ENCODE measurements around the gene OR6B3. TPM values are rescaled to one million over a fixed set of nuclear protein-coding genes. Genes with fewer than 3 reads are reported as not detected.

OR6B3 gene
- total and polyA plus RNA-seq, 7 donors: not detected

DNA sequence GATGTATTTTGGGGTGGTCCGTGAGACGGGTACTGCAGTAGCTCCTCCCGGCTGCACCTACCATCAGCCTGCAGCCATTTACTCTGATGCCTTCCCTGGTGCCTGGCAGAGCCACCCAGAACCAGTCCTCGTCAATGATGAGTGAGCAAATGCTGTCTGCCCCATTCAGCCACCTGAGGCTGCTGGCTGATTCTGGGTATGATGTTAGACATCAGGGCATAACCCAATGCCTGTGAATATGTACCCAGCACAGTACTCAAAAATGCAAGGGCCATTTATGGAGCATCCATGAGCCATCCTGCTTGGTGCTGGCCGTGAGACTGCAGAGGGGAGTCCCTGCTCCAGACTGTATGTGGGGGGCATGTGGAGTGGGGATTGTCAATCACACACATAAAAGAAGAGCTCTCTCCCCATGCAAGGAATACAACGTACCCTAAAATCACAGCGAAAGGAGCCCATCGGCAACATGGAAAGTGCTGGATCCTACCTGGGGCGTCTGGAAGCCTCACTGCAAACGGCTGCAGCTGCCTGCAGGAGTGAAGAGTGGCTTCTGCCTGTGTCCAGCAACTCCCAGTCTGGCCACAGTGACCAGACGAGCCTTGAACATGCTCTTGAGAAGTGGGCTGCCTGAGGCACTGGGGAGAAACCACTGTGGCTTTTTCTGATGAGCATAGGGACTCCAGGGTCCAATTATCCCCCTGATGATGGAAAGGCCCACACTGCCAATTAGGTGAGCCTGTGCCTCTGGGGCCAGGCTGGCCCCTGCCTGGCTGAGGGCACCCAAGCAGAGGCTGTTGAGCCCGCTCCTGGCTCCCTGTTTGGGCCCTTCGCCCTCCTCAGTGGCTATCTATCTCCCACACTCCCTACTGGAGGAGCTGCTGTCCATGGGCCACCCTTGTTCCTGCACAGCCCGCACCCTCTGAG lies 20.7 kb downstream of the OR6B3 start:
- TF ChIP-seq, protein P1, sequence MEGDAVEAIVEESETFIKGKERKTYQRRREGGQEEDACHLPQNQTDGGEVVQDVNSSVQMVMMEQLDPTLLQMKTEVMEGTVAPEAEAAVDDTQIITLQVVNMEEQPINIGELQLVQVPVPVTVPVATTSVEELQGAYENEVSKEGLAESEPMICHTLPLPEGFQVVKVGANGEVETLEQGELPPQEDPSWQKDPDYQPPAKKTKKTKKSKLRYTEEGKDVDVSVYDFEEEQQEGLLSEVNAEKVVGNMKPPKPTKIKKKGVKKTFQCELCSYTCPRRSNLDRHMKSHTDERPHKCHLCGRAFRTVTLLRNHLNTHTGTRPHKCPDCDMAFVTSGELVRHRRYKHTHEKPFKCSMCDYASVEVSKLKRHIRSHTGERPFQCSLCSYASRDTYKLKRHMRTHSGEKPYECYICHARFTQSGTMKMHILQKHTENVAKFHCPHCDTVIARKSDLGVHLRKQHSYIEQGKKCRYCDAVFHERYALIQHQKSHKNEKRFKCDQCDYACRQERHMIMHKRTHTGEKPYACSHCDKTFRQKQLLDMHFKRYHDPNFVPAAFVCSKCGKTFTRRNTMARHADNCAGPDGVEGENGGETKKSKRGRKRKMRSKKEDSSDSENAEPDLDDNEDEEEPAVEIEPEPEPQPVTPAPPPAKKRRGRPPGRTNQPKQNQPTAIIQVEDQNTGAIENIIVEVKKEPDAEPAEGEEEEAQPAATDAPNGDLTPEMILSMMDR (IDR thresholded peaks at IDR 0.05): no peak
- 59 to 67% (median 64%) methylated on average over 14 of the region's 14 CpGs for WGBS, 3 donors
- no peak for DNase-seq
- intact Hi-C loops (cut with DNase I): no loop called here
- H3K9me3 ChIP-seq: no peaks in the 10 kb centered on the region
- peaks cover 0 to 21% (median 5%) of the 10 kb centered on the region in 3 donors for H3K27me3 ChIP-seq (ENCODE audit: insufficient read depth in 3 of 3, low read length in 2 of 3)
- no peak for ATAC-seq
- no peak overlapping the region for H3K27ac ChIP-seq
- no peak overlapping the region for H3K4me3 ChIP-seq
- no peaks in the 10 kb centered on the region for H3K4me1 ChIP-seq
- no peaks in the 10 kb centered on the region for H3K36me3 ChIP-seq (ENCODE audit: insufficient read depth in 1 of 2, low read depth in 1 of 2)

DNA sequence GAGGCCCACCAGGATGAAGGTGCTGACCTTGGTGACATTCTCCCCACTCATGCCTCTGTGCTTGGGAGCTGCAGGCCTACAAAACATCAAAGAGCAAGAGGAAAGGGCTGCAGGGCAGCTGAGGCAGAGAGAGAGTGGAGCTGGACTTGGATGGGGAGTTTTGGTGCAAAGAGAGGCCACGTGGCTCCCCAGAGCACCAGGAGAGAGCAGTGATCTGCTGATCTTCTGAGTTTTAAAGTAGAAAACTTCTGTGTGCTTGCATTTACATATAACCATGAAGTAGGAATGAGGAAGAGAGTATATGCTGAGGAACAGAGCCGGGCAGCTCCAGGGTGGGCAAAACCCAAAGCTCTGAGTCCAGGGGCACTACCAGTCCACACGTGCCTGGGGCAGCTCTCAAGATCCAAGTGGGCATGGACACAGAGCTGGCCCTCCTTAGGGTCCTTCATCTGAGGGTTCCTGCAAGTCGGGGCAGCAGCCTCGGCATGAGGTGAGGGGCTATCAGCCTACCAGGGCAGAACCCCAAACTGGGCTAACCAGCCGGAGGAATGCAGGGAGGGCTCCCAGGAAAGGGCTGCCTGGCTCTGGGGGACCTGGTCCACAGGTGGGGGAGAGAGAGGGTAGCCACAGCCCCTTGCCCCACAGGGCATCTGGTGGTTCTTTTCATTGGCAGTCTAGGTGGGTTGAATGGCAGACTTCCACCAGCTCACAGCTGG lies 22.8 kb downstream of the OR6B3 start, which contains the start of gene OR6B2:
TSS of gene OR6B2 (minus strand) at position 51 of the 716 bp plus-strand sequence. CDS start at position 51, 0 bp downstream.
- H3K4me3 ChIP-seq: no peak within 1 kb of the TSS
- H3K4me1 ChIP-seq: no peaks in the 10 kb centered on the region
- no peak within 1 kb of the TSS for H3K27ac ChIP-seq
- H3K36me3 ChIP-seq (ENCODE audit: insufficient read depth in 1 of 2, low read depth in 1 of 2): no peaks in the 10 kb centered on the region
- TF ChIP-seq, protein P1 (IDR thresholded peaks at IDR 0.05): no peak
- ATAC-seq: no peak
- intact Hi-C loops (cut with DNase I): no loop called here
- 63 to 69% (median 68%) methylated on average over 6 of the region's 6 CpGs for WGBS, 3 donors
- H3K9me3 ChIP-seq: peaks cover 4% of the 10 kb centered on the region
- DNase-seq: no peak
- peaks cover 0 to 21% (median 5%) of the 10 kb centered on the region in 3 donors for H3K27me3 ChIP-seq (ENCODE audit: insufficient read depth in 3 of 3, low read length in 2 of 3)

DNA sequence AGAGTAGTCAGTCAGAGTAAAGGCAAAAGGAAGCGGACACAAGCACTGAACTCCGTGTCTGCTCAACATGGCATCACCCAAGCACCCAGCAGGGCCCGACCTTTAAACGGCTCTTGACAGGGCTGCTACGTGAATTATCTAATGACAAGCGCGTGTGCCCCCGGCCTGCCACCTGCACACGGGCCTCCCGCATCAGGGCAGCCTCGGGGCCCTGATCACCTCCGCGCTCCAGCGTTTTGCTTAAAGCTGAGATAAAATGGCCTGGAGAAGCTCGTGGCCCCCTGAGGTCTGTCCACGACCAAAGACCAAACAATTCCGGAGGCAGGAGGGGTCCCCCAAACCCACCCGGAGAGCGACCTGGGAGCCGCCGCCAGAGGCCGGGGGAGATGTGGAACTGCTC lies 28.6 kb downstream of the OR6B3 start:
- TF ChIP-seq, protein P1 (IDR thresholded peaks at IDR 0.05): no peak
- 0 to 1% (median 0%) methylated on average over 20 to 22 of the region's 22 CpGs for WGBS, 3 donors
- intact Hi-C loops (cut with DNase I): no loop called here
- peaks cover 4% of the 10 kb centered on the region for H3K9me3 ChIP-seq
- ATAC-seq (peak; percentile 18 to 38 (median 29)), DNase-seq (no peak)
- peak overlapping the region; percentile 75 for H3K4me3 ChIP-seq
- no peaks in the 10 kb centered on the region for H3K27me3 ChIP-seq (ENCODE audit: insufficient read depth in 3 of 3, low read length in 2 of 3)
- peak overlapping the region; percentile 93 for H3K27ac ChIP-seq
- H3K4me1 ChIP-seq: peaks cover 20% of the 10 kb centered on the region
- H3K36me3 ChIP-seq (ENCODE audit: insufficient read depth in 1 of 2, low read depth in 1 of 2): peaks cover 0 to 19% of the 10 kb centered on the region in 2 donors

DNA sequence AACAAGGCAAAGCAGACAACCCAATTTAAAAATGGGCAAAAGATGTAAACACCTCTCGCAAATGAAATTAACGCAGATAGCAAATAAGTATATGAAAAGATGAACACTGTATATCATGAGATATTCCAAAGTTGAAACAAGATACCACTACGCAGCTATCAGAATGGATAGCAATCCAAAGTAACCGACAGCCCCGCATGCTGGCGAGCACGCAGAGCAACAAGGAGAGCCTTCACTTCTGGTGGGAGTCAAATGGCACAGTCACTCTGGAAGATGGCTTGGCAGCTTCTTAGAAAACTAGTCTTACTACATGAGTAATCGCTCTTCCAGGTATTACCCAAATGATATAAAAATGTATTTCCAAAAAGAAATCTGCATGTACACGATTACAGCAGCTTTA lies 29.5 kb downstream of the OR6B3 start:
- Histone ChIP-seq H3K27me3 (ENCODE audit: insufficient read depth in 3 of 3, low read length in 2 of 3) (no peaks in the 10 kb centered on the region), H3K9me3 (peaks cover 4% of the 10 kb centered on the region), H3K4me1 (peaks cover 20% of the 10 kb centered on the region), H3K36me3 (ENCODE audit: insufficient read depth in 1 of 2, low read depth in 1 of 2) (peaks cover 0 to 26% of the 10 kb centered on the region in 2 donors), H3K4me3 (peak overlapping the region; percentile 75), H3K27ac (peak overlapping the region; percentile 93)
- intact Hi-C loops (cut with DNase I): no loop called here
- WGBS, 3 donors: 62 to 70% (median 63%) methylated on average over 9 of the region's 9 CpGs
- ATAC-seq (no peak), DNase-seq (no peak)
- TF ChIP-seq, protein P1 (IDR thresholded peaks at IDR 0.05): no peak

All from psoas muscle (tissue), 8 donors.